GM12892 (cell line): Measurements from ENCODE around the gene FRMPD4.

Experiments
- DNase-seq: peaks from one replicate; pipeline ENCODE4 v3.0.0; 2011; ENCODE audit not compliant: insufficient read length
- FAIRE-seq: peaks from 2 replicates; lab custom pipeline; 2011; peaks lifted over from hg19 to GRCh38; lab: Jason Lieb, UNC
- POLR2A ChIP-seq: IDR thresholded peaks from 2 replicates; pipeline ENCODE4 v1.6.1; 2011; ENCODE audit warnings: low read depth, low read length, control low read depth
- POLR2AphosphoS5 ChIP-seq: IDR thresholded peaks from 2 replicates; pipeline ENCODE4 v1.6.1; 2011; ENCODE audit warnings: low read depth, low read length, control low read depth
- TAF1 ChIP-seq: IDR thresholded peaks from 2 replicates; pipeline ENCODE4 v1.6.1; 2011; ENCODE audit warnings: low read depth, mild to moderate bottlenecking, control low read depth, low read length, borderline replicate concordance

FRMPD4 gene

GRCh38 chrX:12223650-12224049 is 85.4 kb downstream of the FRMPD4 start:
- no peak for DNase-seq

DNA sequence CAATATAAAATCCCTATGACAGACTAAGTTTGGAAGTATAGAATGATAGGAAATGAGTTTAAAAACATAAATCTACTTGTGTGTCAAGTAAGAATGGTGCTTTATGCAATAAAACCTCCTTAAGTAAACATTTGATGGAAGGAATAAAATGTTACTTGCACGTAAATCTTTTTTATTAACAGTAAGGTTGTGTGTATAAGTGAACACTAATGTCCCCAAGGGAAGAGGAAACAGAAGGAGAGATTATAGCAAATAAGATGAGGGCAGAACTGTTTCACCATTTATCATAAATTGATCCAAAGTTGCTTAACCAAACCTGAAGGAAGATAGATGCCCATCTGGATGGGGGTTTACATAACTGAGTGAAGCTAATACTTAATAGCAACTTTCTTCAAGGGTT is 86.8 kb downstream of the FRMPD4 start:
- TF ChIP-seq POLR2A (no peak), TAF1 (no peak), POLR2AphosphoS5 (no peak)
- DNase-seq (no peak), FAIRE-seq (peak; percentile 24)

More at GRCh38 chrX:12223650-12224049, 85.4 kb downstream of the FRMPD4 start:
- no peak for FAIRE-seq
- TF ChIP-seq POLR2AphosphoS5 = no peak

DNA sequence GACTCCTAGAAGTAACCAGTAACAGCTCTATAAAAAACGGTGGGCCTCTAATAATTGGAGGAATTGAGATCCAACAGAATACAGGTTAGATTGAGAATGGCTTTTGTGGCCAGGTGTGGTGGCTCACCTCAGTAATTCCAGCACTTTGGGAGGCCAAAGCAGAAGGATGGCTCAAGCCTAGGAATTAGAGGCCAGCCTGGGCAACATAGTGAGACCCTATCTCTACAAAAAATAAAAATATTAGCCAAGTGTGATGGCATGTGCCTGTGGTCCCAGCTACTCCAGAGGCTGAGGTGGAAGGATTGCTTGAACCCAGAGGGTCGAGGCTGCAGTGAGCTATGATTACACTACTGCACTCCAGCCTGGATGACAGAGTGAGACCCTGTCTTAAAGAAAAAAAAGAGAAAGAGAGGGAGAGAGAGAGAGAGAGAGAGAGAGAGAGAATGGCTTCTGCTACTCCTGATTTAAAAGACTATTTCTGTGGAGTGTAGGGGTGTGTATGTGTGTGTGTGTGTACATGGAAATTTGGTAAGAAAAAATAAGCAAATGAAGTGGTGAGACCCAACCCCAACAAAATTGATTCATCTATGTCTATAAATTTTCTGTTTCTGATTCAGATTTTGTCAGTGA is 89.3 kb downstream of the FRMPD4 start:
- DNase-seq = no peak
- TF ChIP-seq TAF1 (no peak), POLR2AphosphoS5 (no peak), POLR2A (no peak)
- no peak for FAIRE-seq

GRCh38 chrX:12228862-12229261 is 90.6 kb downstream of the FRMPD4 start:
- TF ChIP-seq POLR2A = no peak
- no peak for TF ChIP-seq POLR2AphosphoS5
- no peak for TF ChIP-seq TAF1
- no peak for DNase-seq
- no peak for FAIRE-seq

DNA sequence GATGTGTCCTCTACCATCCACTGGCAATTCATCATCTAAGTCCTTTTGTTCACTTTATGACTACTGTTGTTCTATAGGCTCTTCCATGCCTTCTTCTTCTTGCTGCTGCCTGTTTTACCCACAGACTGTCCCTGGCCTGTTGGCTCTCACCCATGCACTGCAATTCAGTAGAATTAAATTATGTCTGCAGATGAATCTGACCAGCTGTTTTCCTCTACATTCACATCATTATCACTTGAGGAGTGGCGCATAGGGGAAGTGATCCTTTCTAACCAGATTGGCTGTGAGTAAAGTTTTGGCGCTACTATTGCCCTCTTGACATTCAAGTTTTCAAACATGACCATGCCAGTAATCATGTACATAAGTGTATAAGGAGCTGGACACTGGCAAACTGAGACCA is 91.7 kb downstream of the FRMPD4 start:
- no peak for DNase-seq
- TF ChIP-seq POLR2A (no peak), POLR2AphosphoS5 (no peak)
- no peak for FAIRE-seq

DNA sequence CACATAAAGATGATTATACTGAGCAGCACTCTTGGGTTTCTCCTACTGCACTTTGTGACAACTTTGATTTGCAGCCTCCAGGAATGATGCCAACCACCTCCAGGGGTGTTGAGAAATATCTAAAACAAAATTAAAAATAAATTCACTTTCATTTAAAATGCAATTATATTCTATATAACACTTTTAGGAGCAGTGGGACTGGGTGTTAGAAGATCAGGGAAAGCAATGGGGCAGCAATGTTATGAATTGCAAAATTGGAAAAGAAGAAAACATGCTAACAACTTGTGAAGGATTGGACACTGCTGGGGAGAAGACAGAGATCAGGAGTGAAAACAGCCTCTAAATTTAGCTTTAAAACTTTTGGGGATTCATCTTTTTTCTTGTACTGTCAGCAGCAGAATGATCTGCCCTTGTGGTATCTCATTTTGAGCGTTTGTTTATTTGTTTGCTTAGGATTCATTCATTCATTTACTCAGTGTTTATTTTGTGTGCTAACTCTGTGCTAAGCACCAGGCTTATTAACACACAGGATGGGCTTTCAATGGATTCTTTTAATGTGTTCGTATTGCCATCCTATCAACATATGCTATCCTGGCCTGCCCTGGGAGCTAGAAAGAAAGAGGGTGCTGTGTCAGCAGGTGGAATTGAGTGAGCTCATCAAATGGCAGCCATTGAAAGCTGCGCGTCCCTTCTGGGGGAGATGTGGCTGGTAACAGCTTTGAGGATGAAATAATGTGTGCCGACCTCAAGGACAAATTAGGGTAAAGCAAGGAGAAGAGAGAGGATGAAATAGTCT is 96.5 kb downstream of the FRMPD4 start:
- FAIRE-seq = no peak
- TF ChIP-seq TAF1 (no peak), POLR2A (no peak), POLR2AphosphoS5 (no peak)
- DNase-seq = no peak

- TF ChIP-seq TAF1 (no peak), POLR2A (no peak), POLR2AphosphoS5 (no peak)
- FAIRE-seq = no peak
- no peak for DNase-seq
Measured at GRCh38 chrX:12236156-12236555, 97.9 kb downstream of the FRMPD4 start.

- DNase-seq (no peak), FAIRE-seq (no peak)
- TF ChIP-seq POLR2AphosphoS5 (no peak), POLR2A (no peak), TAF1 (no peak)
Measured at GRCh38 chrX:12237131-12237530, 98.9 kb downstream of the FRMPD4 start.

DNA sequence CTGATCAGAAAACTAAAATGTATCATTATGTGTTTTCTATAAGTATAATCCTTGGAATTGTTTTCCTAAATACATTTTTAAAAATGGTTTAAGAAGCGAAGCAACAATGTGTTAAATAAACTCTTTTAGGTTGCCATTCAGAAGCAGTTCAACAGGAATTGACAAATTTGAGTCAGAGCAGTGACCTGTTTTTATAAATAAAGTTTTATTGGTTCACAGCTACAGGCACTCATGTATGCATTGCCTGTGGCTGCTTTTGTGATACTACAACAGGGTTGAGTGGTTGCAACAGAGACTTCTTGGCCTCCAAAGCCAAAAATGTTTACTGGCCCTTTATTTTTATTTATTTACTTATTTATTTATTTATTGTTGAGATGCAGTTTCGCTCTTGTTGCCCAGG is 99.5 kb downstream of the FRMPD4 start:
- DNase-seq (no peak), FAIRE-seq (no peak)
- TF ChIP-seq POLR2A = no peak
- TF ChIP-seq TAF1 = no peak
- no peak for TF ChIP-seq POLR2AphosphoS5

GRCh38 chrX:12239356-12240082 is 101.2 kb downstream of the FRMPD4 start:
- DNase-seq (no peak), FAIRE-seq (peak; percentile 30)
- TF ChIP-seq POLR2A (no peak), TAF1 (no peak), POLR2AphosphoS5 (no peak)

GRCh38 chrX:12240491-12240890 is 102.2 kb downstream of the FRMPD4 start:
- FAIRE-seq = no peak
- no peak for DNase-seq
- TF ChIP-seq TAF1 (no peak), POLR2AphosphoS5 (no peak), POLR2A (no peak)

- DNase-seq = no peak
- no peak for TF ChIP-seq POLR2A
- no peak for FAIRE-seq
Measured at GRCh38 chrX:12241026-12241425, 102.8 kb downstream of the FRMPD4 start.
